B cell (primary cell): ENCODE results near the gene KLK15.

Experiments
- CTCF ChIP-seq: fragments of 200-600 bp; IDR thresholded peaks from one replicate; pipeline ENCODE4 v1.8.0; 2022; ENCODE audit warnings: antibody characterized with exemption, mild to moderate bottlenecking
- EZH2 ChIP-seq: IDR thresholded peaks from 2 replicates; pipeline ENCODE4 v1.6.1; 2012; ENCODE audit warnings: borderline replicate concordance, low read depth, mild to moderate bottlenecking, moderate library complexity, low read length; ENCODE audit not compliant: insufficient read depth, poor library complexity, severe bottlenecking

- no peak for TF ChIP-seq CTCF
- TF ChIP-seq EZH2: no peak
These were observed 2.9 kb downstream of the KLK15 start for GRCh38 chr19:50830266-50831025.
